OCI-LY3 (cell line): ENCODE data around the gene USP7.

Experiments
- H2AFZ ChIP-seq: fragments of 200-600, 300-600 bp; shearing (Covaris generic); 2 replicates; pipeline ENCODE4 v1.6.0; 2014; ENCODE audit warnings: antibody characterized with exemption, low read depth, low read length
- H3K27ac ChIP-seq: fragments of 200-600, 300-600 bp; sonication (generic); 2 replicates; pipeline ENCODE4 v1.5.1; 2014; ENCODE audit warnings: mild to moderate bottlenecking, low read length, moderate library complexity, mixed read lengths
- H3K27me3 ChIP-seq: fragments of 200-600, 300-600 bp; sonication (generic); 2 replicates; pipeline ENCODE4 v1.6.1; 2014; ENCODE audit warnings: low read depth, low read length, mixed read lengths
- H3K36me3 ChIP-seq: fragments of 200-600, 300-600 bp; sonication (generic); replicated peaks from 2 replicates; pipeline ENCODE3; 2014; ENCODE audit warnings: low read depth, low read length, mixed read lengths
- H3K4me1 ChIP-seq: fragments of 300-600, 200-600 bp; sonication (generic); 2 replicates; pipeline ENCODE4 v1.6.1; 2014; ENCODE audit warnings: low read length, mixed read lengths
- H3K4me2 ChIP-seq: fragments of 200-600, 300-600 bp; sonication (generic); 2 replicates; pipeline ENCODE4 v1.6.1; 2014; ENCODE audit warnings: low read length, mixed read lengths
- H3K4me3 ChIP-seq: fragments of 300-600, 200-600 bp; sonication (generic); 2 replicates; pipeline ENCODE4 v1.5.1; 2014; ENCODE audit warnings: antibody characterized with exemption, mild to moderate bottlenecking, low read length, moderate library complexity
- H3K79me2 ChIP-seq: fragments of 300-600, 200-600 bp; shearing (Covaris generic); 2 replicates; pipeline ENCODE4 v1.6.1; 2014; ENCODE audit warnings: mild to moderate bottlenecking, low read length, mixed read lengths
- H3K9ac ChIP-seq: fragments of 300-600, 200-600 bp; shearing (Covaris generic); 2 replicates; pipeline ENCODE4 v1.6.0; 2014; ENCODE audit warnings: mild to moderate bottlenecking, low read length, moderate library complexity
- H3K9me3 ChIP-seq: fragments of 200-600, 300-600 bp; shearing (Covaris generic); 2 replicates; pipeline ENCODE4 v1.6.1; 2014; ENCODE audit warnings: low read length, mixed read lengths; ENCODE audit not compliant: insufficient read depth
- H4K20me1 ChIP-seq: fragments of 200-600, 300-600 bp; sonication (generic); 2 replicates; pipeline ENCODE4 v1.6.1; 2016; ENCODE audit warnings: low read length, mixed read lengths; ENCODE audit not compliant: insufficient read depth
- CTCF ChIP-seq: fragments of 200-600, 300-600 bp; sonication (generic); IDR thresholded peaks from 2 replicates; pipeline ENCODE4 v1.5.1; 2014; ENCODE audit warnings: antibody characterized with exemption, low read length, low read depth
- EZH2phosphoT487 ChIP-seq: fragments of 200-600 bp; shearing (Covaris generic); IDR thresholded peaks from 2 replicates; pipeline ENCODE4 v1.6.1; 2018; ENCODE audit warnings: antibody characterized with exemption, mixed run types, low read depth

The USP7 gene

GRCh38 chr16:8889893-8890548 is 73.7 kb downstream of the USP7 start:
- peaks cover 39% of the 10 kb centered on the region for H3K36me3 ChIP-seq
- no peaks in the 10 kb centered on the region for H3K79me2 ChIP-seq
- TF ChIP-seq CTCF (no peak), EZH2phosphoT487 (no peak)
- H3K4me1 ChIP-seq = peaks cover 23% of the 10 kb centered on the region
- H3K9me3 ChIP-seq = no peaks in the 10 kb centered on the region
- H3K4me3 ChIP-seq = no peak overlapping the region
- no peak overlapping the region for H3K4me2 ChIP-seq
- H4K20me1 ChIP-seq = peaks cover 33% of the 10 kb centered on the region
- H3K27ac ChIP-seq = no peak overlapping the region
- no peak overlapping the region for H2AFZ ChIP-seq
- H3K9ac ChIP-seq = no peak overlapping the region
- H3K27me3 ChIP-seq = 0 out of 2 replicates have a peak, but pooled peaks cover 8% of the 10 kb centered on the region

- H3K4me2 ChIP-seq = no peak overlapping the region
- 0 out of 2 replicates have a peak, but pooled peaks cover 8% of the 10 kb centered on the region for H3K27me3 ChIP-seq
- peaks cover 33% of the 10 kb centered on the region for H4K20me1 ChIP-seq
- no peak overlapping the region for H3K27ac ChIP-seq
- H3K4me3 ChIP-seq = no peak overlapping the region
- no peaks in the 10 kb centered on the region for H3K9me3 ChIP-seq
- no peaks in the 10 kb centered on the region for H3K79me2 ChIP-seq
- H2AFZ ChIP-seq = no peak overlapping the region
- peaks cover 23% of the 10 kb centered on the region for H3K4me1 ChIP-seq
- H3K36me3 ChIP-seq = peaks cover 31% of the 10 kb centered on the region
- no peak overlapping the region for H3K9ac ChIP-seq
- TF ChIP-seq CTCF (no peak), EZH2phosphoT487 (no peak)
Observed at GRCh38 chr16:8888951-8889892, 74.5 kb downstream of the USP7 start.

- H3K9me3 ChIP-seq = no peaks in the 10 kb centered on the region
- peaks cover 19% of the 10 kb centered on the region for H3K36me3 ChIP-seq
- no peak for TF ChIP-seq CTCF
- TF ChIP-seq EZH2phosphoT487 = no peak
Observed at GRCh38 chr16:8887952-8888560, 75.7 kb downstream of the USP7 start.

GRCh38 chr16:8887431-8887765 is 76.3 kb downstream of the USP7 start:
- no peak overlapping the region for H3K4me2 ChIP-seq
- peaks cover 14% of the 10 kb centered on the region for H3K4me1 ChIP-seq
- no peak overlapping the region for H3K27ac ChIP-seq

More at GRCh38 chr16:8887952-8888560, 75.7 kb downstream of the USP7 start:
- no peaks in the 10 kb centered on the region for H3K79me2 ChIP-seq
- peaks cover 27% of the 10 kb centered on the region for H4K20me1 ChIP-seq
- 0 out of 2 replicates have a peak, but pooled peaks cover 8% of the 10 kb centered on the region for H3K27me3 ChIP-seq
- H3K9ac ChIP-seq = no peak overlapping the region
- no peak overlapping the region for H3K4me2 ChIP-seq
- H3K4me1 ChIP-seq = peaks cover 20% of the 10 kb centered on the region
- H2AFZ ChIP-seq = no peak overlapping the region
- H3K4me3 ChIP-seq = no peak overlapping the region
- H3K27ac ChIP-seq = no peak overlapping the region

More at GRCh38 chr16:8887431-8887765, 76.3 kb downstream of the USP7 start:
- Histone ChIP-seq H3K36me3 (peaks cover 18% of the 10 kb centered on the region), H3K9ac (no peak overlapping the region), H3K9me3 (no peaks in the 10 kb centered on the region), H4K20me1 (peaks cover 25% of the 10 kb centered on the region), H3K79me2 (no peaks in the 10 kb centered on the region), H3K27me3 (0 out of 2 replicates have a peak, but pooled peaks cover 8% of the 10 kb centered on the region), H3K4me3 (no peak overlapping the region), H2AFZ (no peak overlapping the region)
- TF ChIP-seq CTCF (no peak), EZH2phosphoT487 (no peak)
